A549 (cell line): ENCODE data around the gene PRKAG3. TPM values are rescaled to one million over a fixed set of nuclear protein-coding genes. Genes with fewer than 3 reads are reported as not detected.

Experiments used
- ATAC-seq, 2 experiments: fragments of 200-7000 bp in 1 of 2; fragments of >200 bp in 1 of 2; cut with Nextera tagmentation in 1 of 2; cut with Tn5 transposase in 1 of 2; 3 replicates each; pipeline versions ENCODE4 v1.8.0 to v1.9.1; 2018 to 2020; ENCODE audit warnings: mild to moderate bottlenecking in 1 of 2, moderate library complexity in 1 of 2
- CTCF ChIA-PET: fragments of 300-600 bp; sonication (Branson Sonifier 250); formaldehyde crosslinking; extraction: SDS; loops from one replicate; lab custom pipeline; 2021; ENCODE audit warnings: antibody characterized with exemption, inconsistent platforms; lab: Yijun Ruan, JAX
- POLR2A ChIA-PET: fragments of 350-600 bp; formaldehyde crosslinking; extraction: SDS; loops from one replicate; lab custom pipeline; 2021; ENCODE audit warnings: antibody characterized with exemption, inconsistent platforms; lab: Yijun Ruan, JAX
- DNase-seq, 2 experiments: peaks; one replicate each; pipeline versions ENCODE4 v3.0.0 to v3.0.0-alpha.2; 2011 to 2016; ENCODE audit warnings: low read depth in 1 of 2, low spot score in 1 of 2
- FAIRE-seq: peaks from 2 replicates; lab custom pipeline; 2011; peaks lifted over from hg19 to GRCh38; lab: Jason Lieb, UNC
- H3K27ac ChIP-seq, 2 experiments: fragments of >200 bp; sonication (Bioruptor Twin); formaldehyde crosslinking; 3 replicates each; pipeline ENCODE4 v1.5.1; 2016 to 2017
- H3K4me1 ChIP-seq: fragments of >200 bp; sonication (Bioruptor Twin); formaldehyde crosslinking; 3 replicates; pipeline ENCODE4 v1.6.1; 2016
- H3K4me2 ChIP-seq: fragments of >200 bp; sonication (Bioruptor Twin); formaldehyde crosslinking; 3 replicates; pipeline ENCODE4 v1.6.1; 2016
- H3K4me3 ChIP-seq: fragments of >200 bp; sonication (Bioruptor Twin); formaldehyde crosslinking; 3 replicates; pipeline ENCODE4 v1.5.1; 2016
- H3K9me3 ChIP-seq: fragments of >200 bp; sonication (Bioruptor Twin); formaldehyde crosslinking; 3 replicates; pipeline ENCODE4 v1.6.1; 2016
- CBX8 ChIP-seq: fragments of 200-600 bp; sonication (generic); IDR thresholded peaks from 2 replicates; pipeline ENCODE4 v1.6.1; 2016
- CHD4 ChIP-seq: fragments of 200-600 bp; sonication (generic); IDR thresholded peaks from 2 replicates; pipeline ENCODE4 v1.6.1; 2016; ENCODE audit warnings: antibody characterized with exemption, mild to moderate bottlenecking, borderline replicate concordance
- EHF ChIP-seq: fragments of 250-450 bp; sonication (Bioruptor Pico); IDR thresholded peaks from 2 replicates; pipeline ENCODE4 v1.5.0; 2020; ENCODE audit warnings: mild to moderate bottlenecking
- EP300 ChIP-seq, 2 experiments: fragments of >200 bp; sonication (Bioruptor Twin); formaldehyde crosslinking; IDR thresholded peaks; 2 replicates in 1 of 2; 3 replicates in 1 of 2; pipeline ENCODE4 v1.6.1; 2016 to 2017
- FOXS1 ChIP-seq: fragments of 250-450 bp; sonication (Bioruptor Pico); IDR thresholded peaks from 2 replicates; pipeline ENCODE4 v1.5.0; 2020; ENCODE audit warnings: mild to moderate bottlenecking, moderate library complexity
- HES2 ChIP-seq: fragments of >200 bp; sonication (Bioruptor Twin); formaldehyde crosslinking; IDR thresholded peaks from 2 replicates; pipeline ENCODE4 v1.6.1; 2016
- HOXA7 ChIP-seq: fragments of 250-450 bp; sonication (Bioruptor Pico); IDR thresholded peaks from 2 replicates; pipeline ENCODE4 v1.5.0; 2020; ENCODE audit warnings: mild to moderate bottlenecking, moderate library complexity
- HOXB5 ChIP-seq: fragments of 250-450 bp; sonication (Bioruptor Pico); IDR thresholded peaks from 2 replicates; pipeline ENCODE4 v1.5.0; 2020; ENCODE audit warnings: mild to moderate bottlenecking, moderate library complexity
- JUN ChIP-seq, 2 experiments: fragments of >200 bp; sonication (Bioruptor Twin); formaldehyde crosslinking; IDR thresholded peaks; 2 replicates in 1 of 2; 3 replicates in 1 of 2; pipeline ENCODE4 v1.6.1; 2016 to 2017
- JUNB ChIP-seq: fragments of >200 bp; sonication (Bioruptor Twin); formaldehyde crosslinking; IDR thresholded peaks from 2 replicates; pipeline ENCODE4 v1.6.1; 2016
- KDM5A ChIP-seq: fragments of 200-600 bp; sonication (generic); IDR thresholded peaks from 2 replicates; pipeline ENCODE4 v1.6.1; 2016; ENCODE audit warnings: antibody characterized with exemption, mild to moderate bottlenecking
- NFE2L2 ChIP-seq: fragments of 150-350 bp; conservative IDR thresholded peaks from 2 replicates; pipeline ENCODE4 v1.6.1; 2014; ENCODE audit warnings: low read length
- PBX3 ChIP-seq: IDR thresholded peaks from 2 replicates; pipeline ENCODE4 v1.6.1; 2012
- PHF8 ChIP-seq: fragments of 200-600 bp; sonication (generic); IDR thresholded peaks from 2 replicates; pipeline ENCODE4 v1.6.1; 2016; ENCODE audit warnings: low read depth, mild to moderate bottlenecking, antibody characterized with exemption, moderate library complexity, borderline replicate concordance
- POLR2AphosphoS2 ChIP-seq: conservative IDR thresholded peaks from 2 replicates; pipeline ENCODE4 v1.6.1; 2012; ENCODE audit warnings: low read length, improper control_type of control experiment, inconsistent platforms
- RARB ChIP-seq: fragments of 250-450 bp; sonication (Bioruptor Pico); IDR thresholded peaks from 2 replicates; pipeline ENCODE4 v1.8.0; 2021; ENCODE audit warnings: mild to moderate bottlenecking, moderate library complexity
- REST ChIP-seq: fragments of 200-600 bp; sonication (generic); IDR thresholded peaks from 2 replicates; pipeline ENCODE4 v1.6.1; 2016; ENCODE audit warnings: antibody characterized with exemption, mild to moderate bottlenecking, moderate library complexity
- RNF2 ChIP-seq: fragments of 200-600 bp; sonication (generic); IDR thresholded peaks from 2 replicates; pipeline ENCODE4 v1.6.1; 2016; ENCODE audit warnings: low read depth, mild to moderate bottlenecking, antibody characterized with exemption, moderate library complexity, borderline replicate concordance
- TFCP2L1 ChIP-seq: fragments of 250-450 bp; sonication (Bioruptor Pico); IDR thresholded peaks from 2 replicates; pipeline ENCODE4 v1.5.0; 2021; ENCODE audit warnings: mild to moderate bottlenecking
- ZC3H11A ChIP-seq: fragments of 450-650 bp; IDR thresholded peaks from 2 replicates; pipeline ENCODE4 v1.6.1; 2014; ENCODE audit warnings: antibody characterized with exemption, mild to moderate bottlenecking
- ZFP36 ChIP-seq: fragments of 450-650 bp; IDR thresholded peaks from 2 replicates; pipeline ENCODE4 v1.6.1; 2014; ENCODE audit warnings: borderline replicate concordance; ENCODE audit not compliant: partially characterized antibody
- ZNF302 ChIP-seq: fragments of 250-450 bp; sonication (Bioruptor Pico); IDR thresholded peaks from 2 replicates; pipeline ENCODE4 v1.9.0; 2021; ENCODE audit warnings: inconsistent platforms, mild to moderate bottlenecking, moderate library complexity
- WGBS: methylation state at CpG from one replicate; pipeline ENCODE4 v1.1.6; 2017; ENCODE audit errors: missing lambda C conversion rate; 5-methylcytosine and 5-hydroxymethylcytosine counted together
- polyA plus RNA-seq, 4 experiments: library from polyadenylated mRNA; depleted of rRNA in 3 of 4; stranded (reverse); fragments of >200 nt; fragmentation: RNase III in 1 of 4; extraction: RNeasy Plus Mini Kit Qiagen cat#74134 plus additional on column Dnase treatment in 1 of 4; gene quantifications; 2 replicates in 3 of 4; 3 replicates in 1 of 4; pipeline ENCODE4 v1.2.3, GENCODE V29; 2011 to 2017

Gene PRKAG3
- polyA plus RNA-seq, 2 of the 4 experiments (the other 2 are of a cell fraction): not detected

- H3K27ac ChIP-seq: no peak overlapping the region
- H3K4me2 ChIP-seq: no peak overlapping the region
- H3K4me1 ChIP-seq: no peaks in the 10 kb centered on the region
- POLR2A ChIA-PET: no interaction called here
- no peaks in the 10 kb centered on the region for H3K9me3 ChIP-seq
- TF ChIP-seq NFE2L2: no peak
- no peak for TF ChIP-seq JUNB
- no peak for TF ChIP-seq JUN (IDR thresholded peaks at IDR 0.05)
- no peak for TF ChIP-seq RNF2
- TF ChIP-seq REST: no peak
- no peak for TF ChIP-seq RARB (CRISPR knock-in tag)
- no peak for TF ChIP-seq CHD4
- TF ChIP-seq ZNF302 (CRISPR knock-in tag): no peak
- CTCF ChIA-PET: interaction anchor here (0.7 to 1.3 kb wide), 2 partner anchors 38 to 157 kb away, joined by 3 read pairs; no protein-coding TSS in a partner anchor
- no peak overlapping the region for H3K4me3 ChIP-seq
- no peak for FAIRE-seq
- 51% methylated on average over 7 of the region's 9 CpGs for WGBS
- no peak for ATAC-seq
- no peak for DNase-seq
These were observed 8.3 kb downstream of the PRKAG3 start for GRCh38 chr2:218823196-218823855.

- CTCF ChIA-PET: interaction anchor here (0.7 to 1.3 kb wide), 2 partner anchors 38 to 157 kb away, joined by 3 read pairs; no protein-coding TSS in a partner anchor
- WGBS: 56% methylated on average over 7 of the region's 7 CpGs
- no peak overlapping the region for H3K4me2 ChIP-seq
- DNase-seq (no peak), FAIRE-seq (no peak), ATAC-seq (no peak)
- no peak overlapping the region for H3K4me3 ChIP-seq
- no peak overlapping the region for H3K27ac ChIP-seq
- no peaks in the 10 kb centered on the region for H3K4me1 ChIP-seq
- H3K9me3 ChIP-seq: no peaks in the 10 kb centered on the region
- POLR2A ChIA-PET: no interaction called here
- TF ChIP-seq JUNB (no peak), POLR2AphosphoS2 (no peak), HOXA7 (no peak), EP300 (IDR thresholded peaks at IDR 0.05) (no peak), PBX3 (no peak), EHF (CRISPR knock-in tag) (no peak), PHF8 (no peak), CBX8 (no peak), RNF2 (no peak), KDM5A (no peak)
These were observed 9.0 kb downstream of the PRKAG3 start for GRCh38 chr2:218822622-218823021.

GRCh38 chr2:218821605-218822211 is 9.9 kb downstream of the PRKAG3 start:
- Histone ChIP-seq H3K4me2 (no peak overlapping the region), H3K9me3 (no peaks in the 10 kb centered on the region), H3K4me3 (no peak overlapping the region), H3K27ac (no peak overlapping the region), H3K4me1 (no peaks in the 10 kb centered on the region)
- ChIA-PET CTCF (interaction anchor here (2.3 kb wide), 1 partner anchor 26 kb away, joined by 6 read pairs; no protein-coding TSS in a partner anchor), POLR2A (no interaction called here)
- no peak for DNase-seq
- WGBS: 65% methylated on average over 9 of the region's 9 CpGs
- FAIRE-seq: no peak
- ATAC-seq: peak in 1 of 2 experiments; percentile 41; a peak in 2 of 6 replicates
- no peak for TF ChIP-seq REST
- no peak for TF ChIP-seq ZFP36
- no peak for TF ChIP-seq HES2
- no peak for TF ChIP-seq CHD4
- TF ChIP-seq CBX8: no peak
- TF ChIP-seq ZC3H11A: no peak
- TF ChIP-seq PBX3: no peak
- TF ChIP-seq HOXB5 (CRISPR knock-in tag): no peak
- TF ChIP-seq FOXS1 (CRISPR knock-in tag): no peak
- no peak for TF ChIP-seq TFCP2L1 (CRISPR knock-in tag)
- no peak for TF ChIP-seq ZNF302 (CRISPR knock-in tag)
